ENCODE results near the gene AMBRA1. TPM values are rescaled to one million over a fixed set of nuclear protein-coding genes. Genes with fewer than 3 reads are reported as not detected.

The AMBRA1 gene
- total and polyA plus RNA-seq, 2 of the 8 experiments (the other 6 are each of a cell fraction or from before 2014, with no cell fraction given), result 14.2 to 37.4 TPM

GRCh38 chr11:46382646-46383403 lies 211.0 kb downstream of the AMBRA1 start (continued):
- TF ChIP-seq KDM1A (IDR thresholded peaks at IDR 0.05; ENCODE audit: borderline replicate concordance, low read length) (no peak), POLR2A (IDR thresholded peaks at IDR 0.05; ENCODE audit: control extremely low read depth in 1 of 2, low read depth in 2 of 2, low read length in 2 of 2) (peak in 1 of 2 experiments; percentile 25; a peak in 1 of 3 replicates), BCL11A (IDR thresholded peaks at IDR 0.05; ENCODE audit: low read depth in 2 of 2, low read length in 2 of 2) (no peak), SIX5 (IDR thresholded peaks at IDR 0.05; ENCODE audit: low read depth, low read length) (no peak), TAF1 (IDR thresholded peaks at IDR 0.05; ENCODE audit: low read depth, low read length) (no peak), TCF12 (IDR thresholded peaks at IDR 0.05; ENCODE audit: low read depth, low read length) (no peak), CBX5 (IDR thresholded peaks at IDR 0.05; ENCODE audit: low read depth, low read length) (no peak), SP2 (IDR thresholded peaks at IDR 0.05; ENCODE audit: low read length) (no peak), TEAD4 (IDR thresholded peaks at IDR 0.05; ENCODE audit: low read depth, low read length) (no peak), CTBP2 (IDR thresholded peaks at IDR 0.05; ENCODE audit: borderline replicate concordance, insufficient read depth, insufficient read length, low read length) (no peak), ATF3 (IDR thresholded peaks at IDR 0.05; ENCODE audit: insufficient read depth, low read depth, low read length) (0 out of 2 replicates have a peak, but pooled peaks have one; percentile 33), SAP30 (IDR thresholded peaks at IDR 0.05; ENCODE audit: insufficient read depth, insufficient replicate concordance, low read length) (no peak), CEBPB (IDR thresholded peaks at IDR 0.05; ENCODE audit: low read depth, low read length) (no peak), MAFK (IDR thresholded peaks at IDR 0.05; ENCODE audit: low read depth, low read length) (no peak), KDM5A (IDR thresholded peaks at IDR 0.05; ENCODE audit: low read length) (no peak), EGR1 (IDR thresholded peaks at IDR 0.05; ENCODE audit: borderline replicate concordance, low read depth, low read length) (no peak), POU5F1 (IDR thresholded peaks at IDR 0.05; ENCODE audit: low read depth, low read length) (no peak), CTCF (IDR thresholded peaks at IDR 0.05; ENCODE audit: control extremely low read depth in 1 of 3, insufficient read depth in 1 of 3, low read depth in 1 of 3, low read length in 3 of 3) (peak in 2 of 3 experiments; percentile 67 to 79; a peak in 3 of 4 replicates)
- TF ChIP-seq, protein P1, sequence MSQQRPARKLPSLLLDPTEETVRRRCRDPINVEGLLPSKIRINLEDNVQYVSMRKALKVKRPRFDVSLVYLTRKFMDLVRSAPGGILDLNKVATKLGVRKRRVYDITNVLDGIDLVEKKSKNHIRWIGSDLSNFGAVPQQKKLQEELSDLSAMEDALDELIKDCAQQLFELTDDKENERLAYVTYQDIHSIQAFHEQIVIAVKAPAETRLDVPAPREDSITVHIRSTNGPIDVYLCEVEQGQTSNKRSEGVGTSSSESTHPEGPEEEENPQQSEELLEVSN (IDR thresholded peaks at IDR 0.05), result no peak

Measured in H1 (cell line).